ENCODE data around the gene PRDM12.

The PRDM12 gene

DNA sequence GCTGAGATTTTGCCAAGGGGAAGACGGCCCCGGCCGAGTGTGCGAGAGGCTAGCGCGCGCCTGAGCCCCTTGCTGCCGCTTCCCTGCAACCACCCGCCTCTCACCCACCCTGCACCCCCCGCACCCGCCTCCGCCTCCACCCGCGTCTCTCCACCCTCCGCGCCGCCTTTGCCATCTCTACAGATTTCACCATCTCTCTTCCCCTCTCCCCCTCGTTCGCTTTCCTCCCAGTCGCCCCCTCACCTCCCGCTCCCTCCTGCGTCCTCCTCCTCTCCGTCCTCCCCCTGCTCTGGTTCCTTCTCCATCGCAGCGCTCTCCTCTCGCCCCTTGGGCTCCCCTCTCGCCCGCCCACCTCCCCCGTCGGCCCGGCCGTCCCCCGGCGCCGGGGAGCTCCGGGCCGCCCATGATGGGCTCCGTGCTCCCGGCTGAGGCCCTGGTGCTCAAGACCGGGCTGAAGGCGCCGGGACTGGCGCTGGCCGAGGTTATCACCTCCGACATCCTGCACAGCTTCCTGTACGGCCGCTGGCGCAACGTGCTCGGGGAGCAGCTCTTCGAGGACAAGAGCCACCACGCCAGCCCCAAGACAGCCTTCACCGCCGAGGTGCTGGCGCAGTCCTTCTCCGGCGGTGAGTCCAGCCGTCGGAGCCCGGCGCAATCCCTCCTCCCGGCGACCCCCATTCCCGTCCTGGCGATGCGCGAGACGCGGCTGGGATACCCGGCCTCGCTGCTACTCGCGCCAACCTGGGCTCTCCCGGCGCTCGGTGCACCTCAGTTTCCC lies at the start of gene PRDM12:
PRDM12 (plus strand) TSS at position 344 of the 778 bp plus-strand sequence; CDS start at position 404, 60 bp downstream.
- no peak for DNase-seq

DNA sequence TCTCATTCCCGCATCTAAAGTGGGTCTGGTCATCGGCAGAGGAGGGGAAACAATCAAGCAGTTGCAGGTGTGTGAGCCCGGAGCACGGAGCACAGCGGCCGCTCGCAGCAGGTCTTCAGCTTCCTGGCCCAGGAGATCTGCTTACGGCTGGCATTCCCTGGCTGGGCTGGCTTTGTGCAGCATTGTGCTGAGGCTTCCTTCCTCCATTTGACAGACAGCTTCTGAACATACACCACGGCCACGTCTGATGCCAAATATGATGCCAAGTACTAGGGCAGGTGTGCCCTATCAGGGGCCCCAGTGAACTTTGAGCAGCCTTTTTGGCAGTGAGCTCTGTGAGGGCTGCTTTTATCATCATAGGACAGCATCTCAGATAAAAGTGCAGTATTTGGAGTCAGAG lies 47.9 kb upstream of the PRDM12 start:
- no peak for DNase-seq

DNA sequence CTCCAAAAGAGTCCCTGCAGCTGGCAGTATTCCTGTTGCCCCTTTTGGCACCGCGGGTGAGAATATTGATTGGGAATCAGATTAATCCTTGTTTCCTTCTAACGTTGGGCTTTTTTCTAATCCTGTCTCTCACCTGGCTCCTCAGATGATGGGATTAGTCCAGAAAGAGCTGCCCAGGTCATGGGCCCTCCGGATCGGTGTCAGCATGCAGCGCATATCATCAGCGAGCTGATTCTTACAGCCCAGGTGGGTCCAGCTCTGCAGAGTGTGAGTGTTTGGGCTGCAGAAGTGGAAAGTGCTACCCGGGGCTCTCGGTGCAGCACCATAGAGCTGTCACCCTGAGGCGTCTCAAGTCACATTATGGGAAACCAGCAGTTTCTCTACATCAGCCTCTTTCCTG lies 40.9 kb upstream of the PRDM12 start:
- no peak for DNase-seq

DNA sequence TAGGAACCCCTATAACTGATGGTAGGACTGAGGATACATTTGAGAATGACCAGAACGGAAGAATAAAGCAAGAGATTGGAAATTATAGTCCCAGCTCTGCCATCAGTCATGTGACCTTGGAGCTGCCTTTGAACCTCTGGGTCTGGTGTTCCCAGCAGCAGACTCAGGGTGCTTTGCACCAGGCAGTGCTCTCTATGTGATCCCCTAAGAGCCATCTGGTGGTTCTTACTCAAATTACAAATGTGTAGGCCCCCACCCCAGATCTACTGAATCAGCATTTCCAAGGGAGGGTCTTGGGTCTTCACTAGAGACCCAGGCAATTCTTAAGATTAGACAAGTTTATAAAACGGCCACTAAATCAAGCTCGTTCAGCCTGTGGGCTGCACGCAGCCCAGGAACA lies 40.2 kb upstream of the PRDM12 start:
- DNase-seq = no peak

DNA sequence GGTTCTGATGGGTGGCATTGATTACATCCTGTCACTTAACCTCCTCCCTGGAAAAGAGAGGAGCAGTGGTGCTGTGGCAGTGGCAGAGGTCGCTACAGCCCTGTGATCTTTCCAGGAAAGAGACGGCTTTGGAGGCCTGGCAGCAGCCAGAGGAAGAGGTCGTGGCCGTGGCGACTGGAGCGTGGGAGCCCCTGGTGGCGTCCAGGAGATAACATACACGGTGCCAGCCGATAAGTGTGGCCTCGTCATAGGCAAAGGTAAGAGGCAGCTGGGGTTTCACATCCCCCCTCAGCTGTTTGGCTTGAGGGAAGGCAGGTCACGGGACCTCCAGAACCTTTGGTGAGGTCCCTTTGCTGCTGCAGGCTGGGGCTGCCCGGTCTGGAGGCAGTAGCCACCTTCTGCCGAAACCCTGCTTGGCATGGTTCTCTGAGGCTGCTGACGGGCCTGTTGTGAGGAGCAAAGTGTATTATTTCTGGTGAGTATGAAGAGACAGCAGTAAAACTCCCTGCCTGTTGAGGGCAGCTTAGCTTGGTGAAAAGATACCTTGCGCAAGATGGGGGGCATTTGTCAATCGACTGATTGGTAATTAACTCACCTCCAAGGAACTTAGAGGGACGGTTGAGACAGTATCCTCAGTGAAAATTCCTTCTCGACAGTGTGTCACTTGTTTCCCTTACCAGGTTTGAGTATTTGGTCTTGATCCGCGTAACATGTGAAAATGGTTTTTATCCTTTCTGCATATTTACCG lies 38.0 kb upstream of the PRDM12 start:
- DNase-seq = no peak

DNA sequence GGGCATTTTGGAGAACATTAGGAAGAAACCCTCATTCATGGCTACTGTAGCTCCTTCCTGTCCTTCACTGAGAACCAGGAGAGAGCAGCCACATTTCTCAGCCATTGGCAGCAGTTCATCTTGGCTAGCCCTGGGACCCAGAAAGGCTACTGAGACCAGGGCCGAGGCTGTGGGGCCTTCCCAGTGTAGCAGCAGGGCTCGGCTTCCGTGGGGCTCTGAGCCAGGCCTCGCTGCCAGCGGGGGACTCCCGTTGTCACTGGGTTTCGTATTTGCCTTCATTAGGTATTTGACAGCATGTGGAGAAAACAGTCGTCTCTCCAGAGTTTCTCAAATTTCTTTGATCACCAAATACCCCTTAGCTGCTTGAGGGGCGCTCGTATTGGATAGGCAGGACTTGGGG lies 37.3 kb upstream of the PRDM12 start:
- DNase-seq = no peak

DNA sequence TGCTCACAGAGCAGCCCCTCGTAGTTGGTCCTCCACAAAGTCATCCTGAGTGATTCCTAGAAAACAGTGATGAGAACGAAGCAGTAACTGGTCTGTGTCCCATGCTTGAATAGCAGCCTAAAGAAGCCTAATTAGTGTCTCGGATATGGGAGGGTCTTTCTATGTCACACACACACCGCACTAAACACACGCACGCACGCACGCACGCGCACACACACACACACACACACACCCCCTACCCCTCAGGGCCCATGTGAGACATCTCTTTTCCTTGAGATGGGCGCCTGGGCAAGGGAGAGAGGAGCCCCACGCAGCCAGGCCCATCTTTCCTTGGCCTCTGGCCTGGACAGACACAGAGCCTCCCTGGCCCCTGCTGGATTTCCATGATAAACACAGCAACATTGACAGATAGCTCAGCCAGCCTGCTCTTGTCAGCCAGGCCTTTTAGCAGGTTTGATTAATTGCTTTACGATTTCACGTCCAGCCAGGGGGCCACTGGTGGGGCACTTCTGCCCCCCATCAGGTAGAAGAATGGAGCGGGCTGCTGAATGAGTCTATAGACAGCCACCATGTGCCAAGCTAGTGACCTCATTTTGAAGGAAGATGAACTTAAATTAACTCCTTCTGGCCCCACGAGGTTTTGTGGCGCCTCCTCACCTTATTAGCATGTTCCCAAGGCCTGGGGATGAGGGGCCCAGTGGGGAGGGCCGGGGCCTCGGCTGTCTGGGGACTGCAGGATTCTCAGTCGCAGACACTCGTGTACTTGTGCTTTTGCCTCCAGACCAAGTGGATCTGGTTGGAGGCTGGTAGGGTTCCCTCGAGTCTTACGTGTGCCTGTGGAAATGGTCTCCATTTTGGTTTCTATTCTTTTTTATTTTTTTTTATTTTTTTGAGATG lies 36.2 kb upstream of the PRDM12 start:
- no peak for DNase-seq

DNA sequence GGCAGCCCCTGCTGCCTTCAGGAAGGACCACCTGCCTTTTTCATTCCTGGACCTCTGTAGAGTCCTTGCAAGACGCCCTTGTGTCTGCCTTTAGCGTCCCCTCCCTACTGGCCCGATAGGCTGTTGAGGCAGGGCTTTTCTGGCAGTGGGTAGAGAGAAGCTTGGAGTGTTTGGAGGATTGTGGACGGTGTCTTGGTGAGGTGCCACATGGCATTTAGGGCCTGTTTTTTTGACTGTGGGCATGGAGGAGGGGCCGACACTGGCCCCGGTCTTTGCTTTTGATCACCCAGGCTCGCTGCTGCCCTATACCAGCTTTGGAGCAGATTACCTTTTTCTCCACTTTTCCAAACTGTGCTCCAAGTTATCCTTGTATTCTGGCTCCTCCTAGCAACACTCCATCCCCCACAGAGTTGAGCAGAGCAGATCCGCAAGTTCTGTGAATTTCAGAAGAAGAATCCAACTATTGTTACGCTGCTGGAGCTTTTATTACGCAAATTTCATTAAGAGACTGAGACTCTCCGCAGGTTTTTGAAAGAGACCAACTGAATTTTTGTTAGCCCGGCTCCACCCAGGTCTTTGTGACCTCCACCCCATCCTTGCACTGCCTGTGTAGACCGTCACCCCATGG lies 34.8 kb upstream of the PRDM12 start:
- no peak for DNase-seq

DNA sequence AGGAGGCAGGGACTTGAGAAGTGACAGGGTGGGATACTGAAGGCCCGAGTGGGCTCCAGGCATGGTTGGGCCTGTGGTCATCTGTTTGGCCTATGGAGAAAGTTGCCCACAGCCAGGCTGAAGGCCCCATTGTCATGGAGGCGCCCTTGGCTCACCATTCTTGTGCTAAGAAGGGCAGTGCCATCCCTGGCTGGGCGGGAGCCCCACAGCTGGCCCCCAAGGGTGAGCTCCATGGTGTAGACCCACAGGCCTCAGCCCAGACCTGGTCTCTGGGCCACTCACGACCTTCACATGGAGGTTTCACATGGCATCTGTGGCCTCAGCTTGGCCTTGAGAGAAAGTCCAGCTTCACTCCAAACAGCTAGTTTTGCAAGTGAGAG lies 34.3 kb upstream of the PRDM12 start:
- DNase-seq = no peak

DNA sequence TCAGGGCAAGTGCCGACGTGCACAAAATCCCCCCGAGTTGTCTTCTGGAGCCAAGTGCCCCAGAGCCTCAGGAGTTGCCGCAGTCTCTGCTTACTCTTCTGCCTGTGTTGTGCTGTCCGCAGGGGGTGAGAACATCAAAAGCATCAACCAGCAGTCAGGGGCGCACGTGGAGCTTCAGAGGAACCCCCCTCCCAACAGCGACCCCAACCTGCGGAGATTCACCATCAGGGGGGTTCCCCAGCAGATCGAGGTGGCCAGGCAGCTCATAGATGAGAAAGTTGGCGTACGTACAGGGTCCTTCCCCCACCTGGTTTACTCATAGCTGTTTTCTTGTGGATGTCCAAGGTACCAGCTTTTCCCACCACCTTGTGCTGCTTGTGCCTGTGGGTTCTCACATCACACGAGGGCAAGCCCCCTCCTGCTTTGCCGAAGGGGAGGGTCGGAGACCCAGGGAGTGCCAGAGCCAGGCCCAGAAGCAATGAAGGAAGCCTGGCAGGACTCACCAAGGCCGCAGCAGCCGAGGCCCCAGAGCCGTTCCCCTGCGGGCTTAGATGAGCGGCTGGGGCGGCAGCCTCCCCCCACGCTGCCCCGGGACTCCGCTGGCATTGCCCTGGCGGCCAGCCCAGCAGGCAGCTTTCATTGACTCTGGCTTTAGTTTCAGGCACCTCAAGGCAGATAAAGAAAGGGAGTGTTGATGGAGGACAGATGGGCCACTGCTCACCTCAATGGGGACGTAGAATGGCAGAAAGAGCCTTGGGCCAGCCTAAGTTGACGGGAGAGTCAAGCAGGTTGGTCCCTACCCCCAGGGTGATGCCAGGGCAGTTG lies 33.7 kb upstream of the PRDM12 start:
- no peak for DNase-seq

DNA sequence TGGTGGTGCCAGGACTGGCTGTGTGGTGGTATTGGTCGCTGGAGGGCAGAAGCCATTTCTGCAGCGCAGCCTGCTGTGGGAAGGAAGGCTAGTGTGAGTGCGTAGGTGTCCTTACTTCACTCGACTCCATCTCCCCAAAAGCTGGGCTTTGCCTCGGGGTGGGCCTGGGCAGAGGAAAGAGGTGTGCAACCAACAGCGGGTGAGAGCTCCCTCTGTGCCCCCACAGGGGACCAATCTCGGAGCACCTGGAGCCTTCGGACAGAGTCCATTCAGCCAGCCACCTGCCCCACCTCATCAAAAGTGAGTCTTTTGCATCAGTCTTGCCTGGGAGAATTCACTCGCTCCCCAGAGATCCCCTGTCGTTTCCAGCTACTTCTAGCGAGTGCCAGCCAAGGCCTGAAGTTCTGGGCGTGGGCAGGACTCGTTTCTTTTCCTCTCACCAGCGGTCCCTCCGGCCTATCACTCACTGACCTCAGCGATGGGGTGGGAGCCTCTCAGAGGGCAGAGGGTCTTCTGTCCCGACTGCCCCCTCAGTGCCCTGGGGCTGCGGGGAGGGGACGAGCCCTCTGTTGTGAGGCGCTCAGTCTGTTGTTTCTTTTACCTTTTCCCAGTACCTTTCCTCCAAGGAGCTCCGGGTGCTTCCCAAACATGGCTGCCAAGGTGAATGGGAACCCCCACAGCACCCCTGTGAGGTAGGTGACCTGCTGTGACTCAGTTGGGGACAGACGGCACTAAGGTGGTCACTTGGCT lies 32.9 kb upstream of the PRDM12 start:
- no peak for DNase-seq

DNA sequence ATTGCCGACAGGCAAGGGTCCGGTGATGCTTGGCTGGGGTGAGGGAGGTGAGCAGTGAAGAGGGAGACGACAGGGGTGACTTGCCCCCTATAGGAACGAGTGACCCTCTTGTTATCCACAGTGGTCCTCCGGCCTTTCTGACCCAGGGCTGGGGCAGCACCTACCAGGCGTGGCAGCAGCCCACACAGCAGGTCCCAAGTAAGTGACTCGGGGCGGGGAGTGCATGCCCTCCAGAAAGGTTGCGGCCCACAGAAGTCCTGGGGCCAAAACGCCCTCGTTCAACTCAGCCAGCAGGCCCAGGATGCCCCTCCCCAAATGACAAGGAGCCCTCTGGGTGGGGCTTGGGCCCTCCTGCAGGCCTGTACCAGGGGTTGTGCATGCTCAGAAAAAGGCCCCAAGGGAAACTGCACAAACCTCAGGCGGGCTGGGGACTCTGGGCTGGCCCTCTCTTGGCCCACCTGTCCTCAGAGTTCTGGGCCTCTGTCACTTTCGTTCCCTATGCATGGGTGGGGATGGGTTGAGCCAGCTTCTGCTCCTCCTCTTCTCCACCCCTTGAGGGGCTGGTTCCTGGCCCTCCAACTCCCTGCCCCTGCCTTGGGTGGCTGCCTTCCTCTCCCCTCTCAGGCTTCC lies 32.2 kb upstream of the PRDM12 start:
- DNase-seq = no peak

DNA sequence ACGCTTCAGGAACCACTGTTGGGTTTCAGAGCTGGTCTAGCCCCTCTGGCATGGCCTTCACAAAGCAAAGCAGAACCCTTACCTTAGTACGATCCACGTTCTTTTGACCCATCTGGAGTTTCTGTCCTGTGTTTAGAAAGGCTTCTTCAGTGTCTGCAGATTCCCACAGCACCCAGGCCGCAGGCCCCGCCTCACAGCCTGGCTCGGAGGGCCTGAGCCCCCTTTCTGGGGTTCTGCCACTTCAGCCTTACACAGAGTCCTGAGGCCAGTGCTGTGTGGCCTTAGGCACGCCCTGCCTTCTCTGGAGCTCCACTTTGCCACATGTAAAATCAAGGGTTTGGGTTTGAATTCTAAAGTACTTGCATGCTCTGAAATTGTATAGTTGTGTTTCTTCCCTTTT lies 31.6 kb upstream of the PRDM12 start:
- no peak for DNase-seq

DNA sequence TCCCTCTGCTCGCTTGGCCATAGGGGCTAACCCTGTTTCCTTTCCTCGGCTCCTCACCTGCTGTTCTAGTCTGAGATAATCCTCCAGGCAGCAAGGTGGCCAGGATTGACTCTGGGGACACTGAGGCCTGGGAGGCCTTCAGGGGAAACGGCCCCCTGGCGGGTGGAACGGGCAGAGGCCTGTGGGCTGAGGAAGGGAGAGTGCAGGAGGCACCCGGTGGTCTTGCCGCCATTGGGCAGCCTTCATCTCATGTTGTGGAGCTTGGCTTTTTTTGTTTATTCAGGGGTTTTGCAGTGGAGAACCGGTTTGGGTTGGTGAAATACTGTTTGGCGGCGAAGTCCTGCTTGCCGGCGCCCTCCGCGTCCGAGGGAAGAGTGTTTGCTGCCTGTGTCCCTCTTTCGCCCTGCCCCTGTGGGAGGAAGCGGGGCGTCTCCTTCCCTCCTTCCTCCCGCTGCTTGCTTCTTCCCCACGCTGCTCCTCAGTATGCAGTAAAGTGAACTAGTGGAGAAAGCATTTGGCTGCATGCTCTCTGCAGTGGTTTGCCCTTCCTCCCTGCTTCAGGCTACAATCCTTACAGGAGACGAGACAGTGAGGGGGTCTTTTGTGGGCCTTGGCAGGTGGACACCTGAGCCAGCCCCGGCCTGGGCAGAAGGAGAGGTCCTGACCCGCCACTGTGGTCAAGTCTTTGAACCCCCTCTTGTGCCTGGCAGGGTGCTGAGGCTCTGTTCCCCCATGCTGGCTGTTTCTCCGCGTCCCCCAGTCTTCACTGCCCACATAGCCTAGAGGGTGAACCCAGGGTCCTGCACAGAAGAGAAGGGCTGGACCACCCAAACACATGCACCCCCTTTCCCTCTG lies 30.8 kb upstream of the PRDM12 start:
- no peak for DNase-seq

DNA sequence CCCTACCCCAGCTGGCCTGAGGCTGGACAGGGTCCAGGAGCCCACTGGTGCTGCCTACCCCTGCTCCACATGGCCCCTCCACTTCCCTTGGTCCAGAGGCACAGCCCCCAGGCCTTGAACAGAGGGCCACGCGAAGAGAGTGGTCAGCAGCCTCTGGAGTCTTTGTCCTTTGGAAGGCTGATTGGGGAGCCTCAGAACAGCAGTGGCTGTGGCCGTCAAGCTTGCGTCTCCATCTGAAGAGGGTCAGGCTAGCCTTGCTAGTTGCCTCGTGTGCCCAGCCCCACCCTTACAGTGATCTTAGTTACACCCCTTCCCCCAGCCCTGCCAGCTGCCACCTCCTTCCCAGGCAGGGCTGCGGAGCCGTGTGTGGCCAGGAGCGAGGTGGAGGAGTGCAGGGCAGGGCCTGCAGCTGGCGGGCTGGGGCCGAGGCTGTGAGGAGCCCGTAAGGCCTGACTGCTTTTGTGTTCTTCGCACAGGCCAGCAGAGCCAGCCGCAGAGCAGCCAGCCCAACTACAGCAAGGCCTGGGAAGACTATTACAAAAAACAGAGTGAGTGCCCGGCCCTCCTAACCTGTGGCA lies 30.1 kb upstream of the PRDM12 start:
- DNase-seq = no peak

DNA sequence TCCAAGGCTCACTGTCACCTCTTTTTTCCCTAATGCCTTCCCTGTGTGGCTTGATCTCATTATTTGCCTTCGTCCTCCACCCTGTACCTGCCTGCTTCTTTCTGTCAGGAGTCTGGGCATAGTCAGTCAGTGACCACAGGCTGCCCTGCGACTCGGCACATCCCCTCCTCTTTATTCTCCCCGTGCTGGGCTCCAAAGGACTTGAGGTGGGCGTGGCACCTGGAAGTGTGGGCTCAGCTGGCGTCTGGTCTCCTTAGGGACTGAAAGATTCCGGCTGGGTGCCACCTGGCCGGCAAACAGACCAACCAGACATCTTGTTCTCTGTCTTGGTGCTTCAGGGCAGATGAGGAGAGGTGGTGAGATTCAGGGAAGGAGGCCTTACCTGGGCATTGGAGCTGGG lies 29.6 kb upstream of the PRDM12 start:
- no peak for DNase-seq

DNA sequence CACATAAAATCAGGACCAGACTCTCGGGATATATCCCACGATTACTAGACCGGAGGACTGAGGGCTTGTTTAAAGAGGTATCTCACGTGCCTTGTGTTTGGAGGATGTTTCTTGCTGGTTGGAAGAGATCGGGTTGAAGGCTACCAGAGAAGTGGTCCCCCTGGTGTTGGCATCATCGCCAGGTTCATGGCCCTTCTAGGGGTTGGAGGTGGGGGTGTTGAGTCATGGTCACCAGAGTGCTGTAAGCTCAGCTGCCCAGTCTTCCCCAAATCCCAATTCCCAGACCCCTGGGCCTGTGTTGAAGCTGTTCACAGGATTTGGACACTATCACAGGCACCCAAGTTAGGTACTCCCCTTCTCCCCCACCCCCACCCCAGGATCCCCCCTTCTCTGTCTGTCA lies 29.1 kb upstream of the PRDM12 start:
- DNase-seq = no peak

DNA sequence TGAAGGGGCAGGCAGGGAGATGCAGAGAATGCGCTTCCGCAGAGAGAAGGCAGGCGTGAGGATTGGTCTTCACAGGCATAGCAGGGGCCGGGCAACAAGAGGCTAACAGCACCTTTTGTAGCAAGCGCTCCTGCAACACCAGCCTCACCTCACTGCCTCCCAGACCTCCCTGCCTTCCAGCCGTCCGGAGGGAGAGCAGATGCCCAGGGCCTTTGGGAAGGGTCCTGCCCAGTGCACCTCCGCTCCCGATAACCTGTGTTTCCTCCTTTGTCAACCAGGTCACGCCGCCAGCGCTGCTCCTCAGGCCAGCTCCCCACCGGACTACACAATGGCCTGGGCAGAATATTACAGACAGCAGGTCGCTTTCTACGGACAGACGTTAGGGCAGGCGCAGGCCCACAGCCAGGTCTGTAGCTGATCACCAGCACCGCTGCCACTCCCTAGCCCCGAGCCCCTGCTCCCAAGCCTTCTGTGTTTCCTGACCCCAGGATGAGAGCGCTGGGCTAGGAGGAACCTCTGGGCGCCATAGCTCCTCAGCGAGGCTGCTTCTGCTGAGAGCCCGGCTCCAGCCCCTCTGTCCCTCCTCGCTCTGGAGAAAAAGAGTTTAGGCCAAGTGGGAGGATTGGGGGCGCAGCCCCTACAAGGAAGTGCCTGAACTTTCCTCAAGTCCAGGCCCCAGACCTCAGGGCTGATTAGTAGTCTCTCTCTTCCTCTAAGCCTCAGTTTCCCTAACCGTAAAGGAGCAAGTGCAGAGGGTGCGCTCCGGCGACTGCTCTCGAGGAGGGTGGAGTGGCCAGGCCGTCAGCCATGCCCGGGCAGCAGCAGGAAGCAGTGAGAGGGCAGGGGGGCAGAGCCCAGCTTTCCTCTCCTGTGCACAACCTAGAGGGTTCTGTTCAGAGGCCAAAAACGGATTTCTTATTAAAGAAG lies 28.4 kb upstream of the PRDM12 start:
- DNase-seq = no peak
